NCI-H446 treated with DMSO at 0.1 percent for 48 hours (cell line): Measurements from ENCODE around the gene NEDD4.
"Not testable (repeated sequence)": the region's sequence is repeated elsewhere in the genome, so short reads cannot be mapped to it uniquely, and the experiment has no call there.

Experiments
- DNase-seq: peaks from one replicate; lab custom pipeline; 2025; lab: John Stamatoyannopoulos, UW

Gene NEDD4

DNA sequence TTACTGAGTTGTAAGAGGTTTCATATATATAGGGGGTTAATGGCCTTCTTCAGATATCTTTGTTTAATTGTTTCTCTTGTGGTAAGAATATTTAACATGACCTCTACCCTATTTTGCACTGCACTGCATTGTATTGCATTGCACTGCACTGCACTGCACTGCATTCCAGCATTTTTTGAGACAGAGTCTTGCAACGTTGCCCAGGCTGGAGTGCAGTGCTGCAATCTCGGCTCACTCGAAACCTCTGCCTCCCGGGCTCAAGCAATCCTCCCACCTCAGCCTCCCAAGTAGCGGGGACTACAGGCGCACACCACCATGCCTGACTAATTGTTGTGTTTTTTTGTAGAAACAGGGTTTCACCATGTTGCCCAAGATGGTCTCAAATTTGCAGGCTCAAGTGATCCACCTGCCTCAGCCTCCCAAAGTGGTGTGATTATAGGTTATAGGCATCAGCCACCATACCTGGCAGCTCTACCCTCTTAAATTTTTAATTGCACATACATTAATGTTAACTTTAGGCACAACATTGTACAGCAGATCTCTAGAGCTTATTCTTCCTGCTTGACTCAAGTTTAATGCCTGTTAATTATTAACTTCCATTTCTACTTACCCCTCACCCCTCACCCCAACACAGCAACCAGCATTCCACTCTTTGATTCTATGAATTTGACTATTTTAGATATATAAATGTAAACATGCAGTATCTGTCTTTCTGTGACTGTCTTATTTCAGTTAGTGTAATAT is 38.4 kb downstream of the NEDD4 start:
- DNase-seq: no peak

DNA sequence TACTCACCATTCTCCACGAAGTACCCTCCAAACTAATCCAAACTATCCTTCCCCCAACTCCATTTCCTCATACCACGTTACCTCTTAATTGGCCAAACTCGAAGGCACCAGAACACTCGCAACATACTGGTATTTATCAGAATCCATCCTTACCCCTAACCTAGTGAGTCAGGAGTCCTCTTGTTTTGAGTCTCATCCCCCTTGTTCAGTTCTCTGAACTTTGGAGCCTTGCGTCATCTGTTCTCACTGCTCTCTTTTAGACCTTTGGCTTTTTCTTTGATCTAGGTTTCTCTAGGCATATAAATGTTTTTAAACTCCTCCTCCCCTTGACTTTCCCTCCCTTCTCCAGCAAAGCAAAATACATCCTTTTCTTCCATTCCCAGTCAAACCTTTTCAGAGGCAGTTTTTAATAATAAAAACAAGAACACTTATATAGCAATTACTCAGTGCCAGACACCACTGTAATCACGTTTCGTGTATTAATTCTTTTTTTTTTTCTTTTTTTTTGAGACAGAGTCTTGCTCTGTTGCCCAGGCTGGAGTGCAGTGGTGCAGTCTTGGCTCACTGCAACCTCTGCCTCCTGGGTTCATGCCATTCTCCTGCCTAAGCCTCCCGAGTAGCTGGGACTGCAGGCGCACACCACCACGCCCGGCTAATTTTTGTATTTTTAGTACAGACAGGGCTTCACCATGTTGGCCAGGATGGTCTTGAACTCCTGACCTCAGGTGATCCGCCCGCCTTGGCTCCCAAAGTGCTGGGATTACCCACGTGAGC is 40.7 kb downstream of the NEDD4 start:
- not testable (repeated sequence) for DNase-seq

DNA sequence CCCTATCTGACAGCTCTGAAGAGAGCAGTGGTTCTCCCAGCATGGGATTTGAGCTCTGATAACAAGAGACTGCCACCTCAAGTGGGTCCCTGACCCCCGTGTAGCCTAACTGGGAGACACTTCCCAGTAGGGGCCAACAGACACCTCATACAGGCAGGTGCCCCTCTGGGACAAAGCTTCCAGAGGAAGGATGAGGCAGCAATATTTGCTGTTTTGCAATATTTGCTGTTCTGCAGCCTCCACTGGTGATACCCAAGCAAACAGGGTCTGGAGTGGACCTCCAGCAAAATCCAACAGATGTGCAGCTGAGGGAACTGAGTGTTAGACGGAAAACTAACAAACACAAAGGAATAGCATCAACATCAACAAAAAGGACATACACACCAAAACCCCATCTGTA is 48.8 kb downstream of the NEDD4 start:
- not testable (repeated sequence) for DNase-seq

DNA sequence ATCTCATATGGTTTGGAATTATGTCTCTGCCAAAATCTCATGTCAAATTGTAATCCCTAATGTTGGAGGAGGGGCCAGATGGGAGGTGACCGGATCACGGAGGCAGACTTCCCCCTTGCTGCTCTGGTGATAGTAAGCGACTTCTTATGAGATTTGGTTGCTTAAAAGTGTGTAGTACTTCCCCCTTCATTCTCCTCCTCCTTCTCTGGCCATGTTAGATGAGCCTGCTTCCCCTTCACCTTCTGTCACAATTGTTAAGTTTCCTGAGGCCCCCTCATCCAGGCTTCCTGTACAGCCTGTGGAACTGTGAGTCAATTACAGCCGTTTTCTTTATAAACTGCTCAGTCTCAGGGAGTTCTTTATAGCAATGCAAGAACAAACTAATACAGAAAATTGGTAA is 51.1 kb downstream of the NEDD4 start:
- no peak for DNase-seq

DNA sequence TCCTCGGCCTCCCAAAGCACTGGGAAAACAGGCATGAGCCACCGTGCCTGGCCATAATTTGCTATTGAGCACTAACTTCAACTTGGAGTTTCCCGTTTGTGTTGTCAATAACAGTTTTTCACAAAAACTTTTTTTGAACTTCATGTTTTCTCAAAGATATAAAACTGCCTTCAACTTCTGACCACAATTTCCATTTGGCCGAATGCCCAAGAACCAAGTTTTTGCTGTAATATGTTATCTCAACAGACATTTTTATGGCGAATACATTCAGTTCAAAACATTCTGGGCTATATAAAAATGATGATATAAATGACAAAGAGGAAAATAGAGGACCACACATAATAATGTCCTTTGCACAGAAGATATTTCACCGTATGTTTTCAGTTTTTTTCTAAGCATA is 56.4 kb downstream of the NEDD4 start:
- no peak for DNase-seq

DNA sequence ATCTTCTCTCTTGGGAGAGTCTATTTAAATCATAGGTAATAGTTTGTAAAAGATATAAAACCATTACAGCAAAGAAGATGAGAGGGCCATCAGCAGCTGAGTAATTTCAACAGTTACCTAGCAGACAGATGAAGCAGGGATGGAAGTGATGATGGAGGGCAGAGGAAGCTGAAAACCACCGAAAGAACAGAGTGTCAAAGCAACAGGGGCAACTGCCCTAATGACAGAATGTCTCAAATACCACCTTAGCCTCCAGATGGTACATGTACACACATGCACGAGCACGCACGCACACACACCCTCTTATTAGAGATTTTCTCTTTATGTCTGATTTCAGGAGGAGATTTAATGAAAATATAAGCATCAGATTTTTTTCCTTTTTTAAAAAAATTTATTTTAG is 64.5 kb downstream of the NEDD4 start:
- no peak for DNase-seq

DNA sequence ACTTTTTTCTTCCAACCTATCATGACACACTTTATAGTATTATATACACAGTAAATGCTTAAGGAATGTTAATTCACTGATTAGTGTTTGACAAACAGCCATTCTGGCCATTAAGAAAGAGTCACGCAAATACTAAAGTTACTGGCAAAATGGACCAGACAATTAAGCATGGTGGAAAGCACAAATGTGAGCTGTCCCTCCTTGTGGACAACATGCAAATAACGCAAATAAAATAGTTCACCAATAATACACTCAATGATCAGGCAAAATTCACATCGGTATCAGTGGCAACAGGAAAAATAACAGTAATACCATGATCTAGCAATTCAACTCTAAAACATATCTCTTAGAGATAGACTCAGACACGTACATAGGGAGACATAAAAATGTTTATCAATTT is 71.7 kb downstream of the NEDD4 start:
- no peak for DNase-seq

DNA sequence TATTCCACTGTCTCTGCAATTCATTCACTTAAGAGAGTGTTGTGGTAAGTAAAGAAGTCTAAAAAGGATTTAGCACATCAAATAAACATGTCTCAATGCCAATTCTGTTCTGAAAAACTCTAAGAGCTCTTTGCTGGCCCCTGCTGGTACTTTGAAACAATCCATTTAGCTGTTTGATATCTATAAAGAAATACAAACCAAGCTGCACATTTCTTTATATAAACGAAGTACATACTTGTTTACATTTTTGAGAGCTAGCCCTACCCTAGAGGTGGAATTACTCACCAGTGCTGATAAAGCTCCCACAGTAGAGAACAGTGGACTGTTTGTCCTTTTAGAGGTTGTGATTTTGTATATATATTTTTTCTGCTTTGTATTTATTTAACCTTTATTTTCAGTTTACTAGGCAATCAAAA is 75.5 kb downstream of the NEDD4 start:
- peak; percentile 10 for DNase-seq

DNA sequence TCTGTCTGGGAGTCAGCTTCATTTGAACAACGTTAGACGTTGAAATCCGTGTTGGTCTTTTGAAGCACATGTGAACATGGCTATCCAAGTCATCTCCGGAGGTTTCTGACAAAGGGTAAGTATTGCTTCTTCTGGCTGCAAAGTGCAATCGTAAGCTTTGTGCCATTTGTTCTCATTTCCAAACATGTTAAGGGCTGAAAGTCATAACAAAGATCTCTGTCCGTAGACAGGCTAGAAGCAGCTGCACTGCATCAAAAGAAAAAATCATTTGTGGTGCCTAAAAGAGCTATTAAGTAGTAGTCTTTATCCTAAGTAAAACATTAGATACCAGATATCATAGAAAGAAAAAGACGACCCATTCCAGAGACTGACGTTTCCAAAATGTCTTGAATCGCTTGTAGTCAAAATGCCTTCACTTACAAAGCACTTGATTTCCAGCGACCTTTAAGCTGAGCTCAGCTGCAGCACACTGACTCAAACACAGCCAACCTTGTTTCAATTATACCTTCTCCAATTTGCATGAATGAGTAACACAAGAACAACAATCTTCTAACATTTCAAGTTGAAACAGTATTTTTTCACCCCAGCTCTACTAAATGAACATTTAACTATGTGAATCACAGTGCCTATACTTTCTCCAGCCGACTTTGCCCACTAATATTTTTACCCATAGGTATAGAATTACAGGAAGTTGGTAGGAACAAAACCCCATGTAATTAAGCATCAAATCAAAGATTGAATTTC is 76.6 kb downstream of the NEDD4 start:
- no peak for DNase-seq

DNA sequence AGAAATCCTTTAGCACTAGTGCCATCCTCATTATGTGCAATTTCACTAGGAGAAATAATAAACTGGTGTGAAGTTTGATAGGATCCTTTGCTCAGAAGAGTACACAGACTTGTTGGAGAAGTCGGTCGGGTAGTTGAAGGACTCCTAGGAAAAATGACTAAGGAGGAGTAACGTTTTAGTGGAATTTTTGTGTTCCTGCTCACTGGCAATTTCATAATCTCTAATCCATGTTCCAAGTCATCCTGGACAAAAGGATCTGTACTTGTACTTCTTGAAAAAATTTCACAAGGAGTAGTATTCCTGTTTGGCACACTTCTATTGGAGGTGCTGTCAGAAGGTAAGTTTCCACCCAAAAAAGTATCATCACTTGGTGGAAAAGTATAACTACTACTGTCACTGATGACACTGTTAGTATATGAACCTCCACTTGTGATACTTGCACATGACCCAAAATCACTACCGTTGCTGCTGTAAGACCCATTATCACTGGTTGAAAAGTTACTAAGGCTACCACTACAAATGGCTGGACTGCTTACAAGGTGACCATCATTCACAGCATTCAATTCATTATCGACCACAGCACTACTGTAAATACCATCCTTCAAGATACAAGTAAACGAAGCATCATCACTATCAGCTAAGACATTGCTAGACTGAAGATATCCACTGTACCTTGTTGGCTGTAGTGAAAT is 77.4 kb downstream of the NEDD4 start:
- DNase-seq: no peak

DNA sequence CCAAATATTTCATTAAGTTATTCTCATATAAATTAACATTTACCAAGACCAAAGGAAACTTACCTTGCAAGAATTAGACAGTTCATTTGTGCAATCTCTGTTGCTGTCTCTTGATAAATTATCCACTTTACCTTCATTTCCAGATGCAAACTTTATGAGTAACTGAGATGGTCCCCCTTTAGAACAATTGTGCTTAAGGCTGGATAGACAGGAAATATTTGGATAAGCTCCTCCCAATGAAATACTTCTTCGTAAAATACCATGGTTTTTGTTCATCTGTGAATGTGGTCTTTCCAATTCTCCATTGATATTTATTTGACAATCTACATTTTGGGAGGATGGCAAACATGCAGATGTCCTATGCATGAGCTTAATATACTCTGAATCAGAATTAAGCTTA is 78.2 kb downstream of the NEDD4 start:
- DNase-seq: no peak

DNA sequence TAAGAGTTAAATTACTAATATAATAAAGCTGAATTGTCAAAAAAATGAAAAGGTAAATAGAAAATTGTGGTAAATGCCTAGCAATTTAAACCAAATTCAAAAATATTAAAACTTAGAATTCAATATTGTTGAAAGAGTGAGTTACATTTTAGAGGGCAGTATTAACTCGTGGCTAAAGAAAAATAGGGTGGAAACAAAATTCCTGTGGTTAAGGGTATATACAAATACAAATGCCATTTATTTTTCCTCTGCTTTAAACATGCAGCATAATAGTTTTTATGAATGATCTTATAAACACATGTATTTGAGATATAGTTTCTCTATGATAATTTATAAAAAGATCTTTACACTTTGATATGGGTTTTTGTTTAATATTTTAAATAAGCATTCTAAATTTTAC is 79.0 kb downstream of the NEDD4 start:
- DNase-seq: no peak

DNA sequence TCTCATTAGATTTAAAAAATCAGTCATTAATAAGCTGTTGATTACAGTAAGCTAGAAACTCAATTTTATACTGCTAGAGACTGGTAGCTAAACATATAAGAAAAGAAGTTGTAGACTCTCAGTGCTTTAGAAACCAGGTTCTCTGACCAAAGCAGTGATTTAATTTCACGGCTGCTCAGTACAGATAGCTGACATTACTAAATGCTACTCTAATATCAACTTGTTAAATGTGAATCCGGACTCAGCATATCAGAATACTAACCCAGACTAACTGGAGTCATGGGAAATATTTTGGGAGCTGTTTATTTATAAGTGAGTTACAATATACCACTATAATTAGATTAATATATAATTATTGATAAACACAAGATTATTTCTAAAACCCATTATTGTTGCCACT is 80.4 kb downstream of the NEDD4 start:
- no peak for DNase-seq

DNA sequence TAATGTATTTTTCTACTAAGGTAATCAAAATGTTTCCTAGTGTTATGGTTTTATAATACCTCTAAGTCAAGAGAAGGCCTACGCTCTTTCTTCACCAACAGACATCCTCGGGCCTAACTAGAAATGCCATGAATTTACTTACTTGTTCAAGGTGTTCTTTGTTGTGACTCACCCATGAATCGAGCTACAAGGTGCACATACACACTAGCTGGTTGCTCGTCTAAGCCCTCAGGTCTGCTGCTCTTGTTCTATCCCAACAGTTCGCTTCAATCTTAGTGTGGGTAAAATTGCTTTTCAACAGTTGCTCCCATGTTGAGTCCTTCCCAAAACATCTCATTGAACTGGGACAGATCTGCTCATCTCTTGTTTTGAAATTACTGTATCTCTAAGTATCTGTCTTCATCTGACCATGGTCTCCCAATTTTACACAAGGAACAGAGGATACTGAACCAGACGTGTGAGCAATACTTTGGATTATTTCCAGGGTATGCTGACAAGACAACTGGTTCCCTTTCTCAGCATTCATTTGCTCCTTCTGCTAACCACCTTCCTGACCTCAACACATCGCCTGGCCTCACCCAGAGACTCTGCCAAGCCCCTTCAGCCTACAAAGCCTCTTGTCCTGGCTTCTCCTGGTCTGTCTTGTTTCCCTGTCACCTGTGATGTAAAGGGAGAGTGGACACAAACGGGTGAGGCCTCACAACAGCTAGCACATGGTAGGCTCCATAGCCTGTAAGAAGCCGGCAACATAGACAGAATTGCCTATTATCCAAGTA is 84.2 kb downstream of the NEDD4 start:
- no peak for DNase-seq

DNA sequence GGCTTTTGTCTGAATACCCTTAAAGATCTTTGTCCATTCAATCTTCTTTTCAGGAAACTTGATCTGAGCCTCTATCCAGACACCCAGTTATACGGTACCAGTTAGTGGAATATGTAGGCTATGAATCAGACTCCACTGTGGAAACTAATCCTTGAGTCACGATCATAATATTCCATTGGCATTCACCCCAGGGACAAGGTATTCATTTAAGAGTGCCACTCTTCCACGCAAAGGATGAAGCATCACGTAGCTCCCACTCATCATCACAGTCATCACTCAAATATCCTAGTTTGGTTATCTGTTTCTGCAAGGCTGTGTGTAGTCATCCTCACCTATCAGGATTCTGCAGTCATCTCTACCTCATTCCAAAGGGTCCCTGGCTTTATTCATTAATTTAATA is 85.6 kb downstream of the NEDD4 start:
- no peak for DNase-seq

DNA sequence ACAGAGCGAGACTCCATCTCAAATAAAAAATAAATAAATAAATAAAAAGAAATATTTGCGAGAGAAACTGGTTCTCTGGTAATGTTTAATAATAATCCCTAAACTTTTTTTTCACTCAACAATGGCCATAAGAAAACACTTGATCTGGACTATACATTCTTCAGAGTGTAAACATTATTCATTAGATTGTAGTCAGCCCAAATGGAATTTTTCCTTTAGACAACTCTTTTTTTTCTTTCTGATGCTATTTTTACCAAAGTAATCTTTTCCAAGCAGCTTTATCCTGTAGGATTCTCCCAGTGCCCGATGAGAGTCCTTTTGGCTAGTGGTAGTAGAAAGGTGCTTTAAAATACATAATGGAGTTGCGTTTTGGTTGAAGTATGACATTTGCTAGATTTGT is 90.4 kb downstream of the NEDD4 start:
- DNase-seq: no peak

DNA sequence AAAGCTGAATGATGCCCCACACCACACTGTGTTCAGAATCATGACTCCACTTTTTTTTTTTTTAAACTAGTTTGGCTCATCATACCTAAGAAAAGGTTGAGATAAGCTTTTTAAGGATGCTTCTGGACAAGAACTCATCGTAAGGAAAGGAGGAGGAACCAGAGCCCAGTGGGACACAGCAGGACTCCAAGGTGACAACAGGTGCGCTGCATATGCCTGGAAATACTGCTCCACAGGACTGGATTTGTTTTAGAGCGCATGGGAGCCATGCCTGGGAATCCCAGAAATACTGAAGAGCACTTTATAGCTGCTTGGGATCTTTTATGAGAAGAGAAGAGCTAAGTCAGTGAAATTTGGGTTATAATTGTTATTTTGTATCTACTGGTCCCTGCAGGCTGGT is 93.4 kb downstream of the NEDD4 start:
- no peak for DNase-seq

DNA sequence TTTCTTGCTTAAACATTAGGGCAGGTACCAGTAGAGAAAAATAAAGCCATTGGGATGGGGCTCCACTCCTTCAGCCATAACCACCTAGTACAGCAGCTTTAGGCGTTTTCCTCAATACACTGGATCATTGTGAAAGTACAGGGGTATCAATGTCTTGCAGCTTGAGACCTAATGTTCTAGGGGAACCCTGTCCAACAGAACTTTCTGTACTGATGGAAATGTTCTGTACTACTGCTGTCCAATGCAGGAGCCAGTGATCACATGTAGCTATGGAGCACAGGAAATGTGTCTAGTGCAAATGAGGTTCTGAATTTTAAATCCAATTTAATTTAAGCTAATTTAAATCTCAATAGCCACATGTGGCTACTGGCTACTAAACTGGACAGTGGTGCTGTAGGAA is 93.9 kb downstream of the NEDD4 start:
- DNase-seq: no peak

DNA sequence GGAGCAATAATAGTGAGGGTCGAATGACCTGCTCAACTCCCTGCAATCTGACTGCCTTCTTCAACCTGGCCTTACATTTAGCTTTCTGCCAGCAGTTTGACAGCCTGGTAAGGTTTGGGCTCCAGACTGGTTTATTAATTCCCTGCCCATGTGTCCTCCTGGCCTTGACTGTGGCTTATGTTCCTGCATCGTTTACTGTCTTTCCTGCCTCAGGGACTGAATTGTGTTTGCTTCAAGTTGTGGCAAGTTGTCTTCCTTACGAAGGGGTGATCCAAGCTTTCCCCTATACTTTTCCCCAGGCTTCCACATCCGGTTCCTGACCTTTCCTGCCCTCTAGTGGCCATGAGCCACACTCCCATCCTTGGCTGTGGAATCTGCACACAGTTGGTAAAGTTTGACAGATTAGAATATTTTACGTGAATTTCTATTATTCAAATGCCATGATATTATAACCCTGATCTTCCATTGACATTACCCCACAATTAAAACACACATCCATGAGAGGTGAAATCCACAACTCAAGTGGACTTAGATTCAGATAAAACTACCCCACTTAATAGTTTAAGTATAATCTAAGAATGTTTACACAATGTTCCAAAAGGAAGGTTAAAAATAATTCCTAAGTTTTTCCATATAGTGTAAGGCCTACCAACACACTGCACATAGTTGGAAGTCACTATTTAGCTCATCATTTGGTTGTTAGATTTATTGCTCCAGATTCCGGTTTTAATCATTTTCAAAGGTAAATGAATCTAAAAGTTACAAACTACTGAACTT is 95.7 kb downstream of the NEDD4 start:
- DNase-seq: no peak

DNA sequence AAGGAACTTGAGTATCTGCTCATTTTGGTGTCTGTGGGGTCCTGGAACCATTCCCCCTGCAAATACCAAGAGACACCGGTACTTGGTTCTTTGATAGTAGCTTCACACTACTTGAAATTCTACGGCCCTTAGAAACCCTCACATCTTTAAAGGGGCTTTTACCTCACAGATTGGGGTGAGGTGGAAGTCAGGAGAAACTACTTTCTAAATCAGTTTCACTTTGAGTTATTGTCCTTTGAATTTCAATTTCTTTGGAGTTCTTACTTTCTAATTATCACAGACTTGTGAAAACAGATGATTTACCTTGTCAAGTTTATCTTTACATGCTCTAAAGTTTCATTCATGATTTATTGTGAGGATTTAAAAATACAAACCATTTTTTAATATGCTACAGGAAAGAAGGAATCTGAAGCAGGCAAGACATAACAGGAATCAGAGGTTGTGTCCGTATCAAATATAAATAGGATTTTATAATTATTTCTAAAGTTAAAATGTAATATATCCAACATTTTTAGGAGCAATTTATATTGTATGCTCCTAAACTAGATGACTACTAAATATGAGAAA is 98.9 kb downstream of the NEDD4 start:
- no peak for DNase-seq
